Stimulated activated effector memory CD8-positive, alpha-beta T cell treated with anti-CD3 and anti-CD28 coated beads, Interleukin-12 subunit alpha, Interleukin-12 subunit beta, amount 100 ng/mL, for 72 hours (primary cell): Measurements from ENCODE around the gene NUP107.
"Not testable (repeated sequence)": the region's sequence is repeated elsewhere in the genome, so short reads cannot be mapped to it uniquely, and the experiment has no call there.

ENCODE experiments used
- ATAC-seq: fragments of 150-1000 bp; cut with Tn5 transposase; 2 replicates; pipeline ENCODE4 v1.10.0; 2021
- DNase-seq, 2 donors: peaks; one replicate each; pipeline ENCODE4 v3.0.0; 2021 to 2022; ENCODE audit warnings: low spot score in 2 of 2
- H3K27ac Mint-ChIP-seq: one replicate; pipeline ENCODE4 v1.8.0; 2022; ENCODE audit warnings: mild to moderate bottlenecking, mixed read lengths
- H3K36me3 Mint-ChIP-seq: one replicate; pipeline ENCODE4 v1.8.0; 2022; ENCODE audit warnings: mild to moderate bottlenecking, mixed read lengths
- H3K4me1 Mint-ChIP-seq: one replicate; pipeline ENCODE4 v1.8.0; 2022; ENCODE audit warnings: mixed read lengths
- H3K4me3 Mint-ChIP-seq: one replicate; pipeline ENCODE4 v1.8.0; 2022; ENCODE audit warnings: mild to moderate bottlenecking, mixed read lengths
- H3K9me3 Mint-ChIP-seq: one replicate; pipeline ENCODE4 v1.8.0; 2022; ENCODE audit warnings: mixed read lengths

Gene NUP107

DNA sequence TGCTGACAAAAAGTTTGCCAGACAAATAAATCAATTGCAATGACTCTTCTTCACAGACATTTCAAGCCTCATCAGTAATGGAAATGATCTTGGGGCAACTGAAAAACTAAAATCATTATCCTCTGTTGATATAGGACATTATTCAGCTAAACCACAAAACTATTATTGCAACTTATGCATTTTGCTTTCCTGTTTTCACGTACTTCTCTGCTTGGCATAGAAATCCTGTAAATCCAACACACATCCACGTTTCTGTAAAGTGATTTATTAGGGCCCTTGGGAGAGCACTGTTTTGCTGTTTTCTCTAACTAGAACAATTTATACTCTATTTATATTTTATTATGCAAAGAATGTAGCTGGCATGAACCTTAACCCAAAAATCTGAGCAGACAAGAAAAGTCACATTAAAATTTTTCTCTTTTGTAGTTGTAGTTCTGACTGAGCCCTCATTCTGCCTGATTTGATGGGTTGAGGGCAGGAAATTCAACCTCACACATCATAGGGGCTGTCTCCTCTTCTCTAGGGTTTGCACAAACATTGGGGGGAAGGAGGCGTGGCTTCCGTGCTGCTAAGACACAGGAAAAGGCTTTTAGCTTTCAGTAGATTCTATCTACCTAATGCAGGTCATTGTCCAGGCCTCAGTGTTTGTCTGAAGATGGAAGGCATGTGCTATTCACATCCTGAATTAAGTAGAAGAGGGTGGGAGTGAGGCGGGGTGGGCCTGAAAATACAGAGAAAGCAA is 11.5 kb upstream of the NUP107 start:
- Mint-ChIP-seq H3K9me3 (no peaks in the 10 kb centered on the region), H3K4me1 (peaks cover 34% of the 10 kb centered on the region), H3K36me3 (peaks cover 8% of the 10 kb centered on the region), H3K27ac (peak overlapping the region; percentile 86), H3K4me3 (peak overlapping the region; percentile 30)
- DNase-seq, result peak; percentile 18 to 80
- ATAC-seq, result peak; percentile 89

DNA sequence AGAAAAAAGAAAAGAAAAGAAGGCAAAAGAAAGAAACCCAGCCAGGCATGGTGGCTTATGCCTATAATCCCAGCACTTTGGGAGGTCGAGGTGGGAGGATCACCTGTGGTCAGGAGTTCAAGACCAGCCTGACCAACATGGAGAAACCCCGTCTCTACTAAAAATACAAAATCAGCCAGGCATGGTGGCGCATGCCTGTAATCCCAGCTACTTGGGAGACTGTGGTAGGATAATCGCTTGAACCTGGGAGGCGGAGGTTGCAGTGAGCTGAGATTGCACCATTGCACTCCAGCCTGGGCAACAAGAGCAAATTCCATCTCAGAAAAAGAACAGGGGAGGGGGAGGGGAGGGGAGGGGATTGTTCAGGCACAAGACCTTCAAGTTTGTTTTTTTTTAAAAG is 9.9 kb upstream of the NUP107 start:
- DNase-seq, H3K4me3 Mint-ChIP-seq, ATAC-seq, H3K9me3 Mint-ChIP-seq, H3K36me3 Mint-ChIP-seq: not testable (repeated sequence)
- H3K4me1 Mint-ChIP-seq, result peaks cover 28% of the 10 kb centered on the region
- H3K27ac Mint-ChIP-seq, result peak overlapping the region; percentile 41

- no peaks in the 10 kb centered on the region for H3K9me3 Mint-ChIP-seq
- DNase-seq, result no peak
- H3K36me3 Mint-ChIP-seq, result peaks cover 34% of the 10 kb centered on the region
- peak overlapping the region; percentile 92 for H3K4me3 Mint-ChIP-seq
- ATAC-seq, result peak; percentile 5
- peaks cover 37% of the 10 kb centered on the region for H3K4me1 Mint-ChIP-seq
- peak overlapping the region; percentile 97 for H3K27ac Mint-ChIP-seq
Observed at GRCh38 chr12:68686262-68686594, 550 bp upstream of the NUP107 start.

- peaks cover 100% of the 10 kb centered on the region for H3K36me3 Mint-ChIP-seq
- no peak overlapping the region for H3K4me3 Mint-ChIP-seq
- no peak for ATAC-seq
- no peaks in the 10 kb centered on the region for H3K9me3 Mint-ChIP-seq
- no peaks in the 10 kb centered on the region for H3K4me1 Mint-ChIP-seq
- DNase-seq, result no peak
- H3K27ac Mint-ChIP-seq, result peak overlapping the region; percentile 21
Observed at GRCh38 chr12:68695454-68695853, 8.7 kb downstream of the NUP107 start.

DNA sequence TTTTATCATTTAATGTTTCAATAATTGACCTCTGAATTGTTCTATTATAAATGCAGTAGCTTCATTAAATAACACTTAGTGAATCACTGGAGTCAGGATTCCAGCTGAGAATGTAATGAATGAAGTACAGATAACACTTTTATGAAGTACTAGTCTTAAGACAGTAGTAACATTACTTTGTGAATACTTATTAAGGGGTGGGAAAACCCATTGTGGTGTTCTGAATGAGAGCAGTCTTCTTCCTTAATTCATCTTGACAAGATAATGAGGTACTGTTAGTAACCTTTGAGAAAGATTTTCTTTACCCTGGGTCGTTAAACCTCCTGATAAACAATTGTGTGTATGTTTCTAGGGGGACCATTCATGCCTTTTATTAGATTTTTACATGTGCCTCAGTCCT is 12.7 kb downstream of the NUP107 start:
- no peaks in the 10 kb centered on the region for H3K9me3 Mint-ChIP-seq
- H3K27ac Mint-ChIP-seq, result no peak overlapping the region
- ATAC-seq (no peak), DNase-seq (no peak)
- H3K36me3 Mint-ChIP-seq, result peaks cover 100% of the 10 kb centered on the region
- no peak overlapping the region for H3K4me3 Mint-ChIP-seq
- no peaks in the 10 kb centered on the region for H3K4me1 Mint-ChIP-seq

- ATAC-seq (no peak), DNase-seq (no peak)
- no peak overlapping the region for H3K4me3 Mint-ChIP-seq
- H3K27ac Mint-ChIP-seq, result no peak overlapping the region
- H3K9me3 Mint-ChIP-seq, result no peaks in the 10 kb centered on the region
- peaks cover 98% of the 10 kb centered on the region for H3K36me3 Mint-ChIP-seq
- no peaks in the 10 kb centered on the region for H3K4me1 Mint-ChIP-seq
Observed at GRCh38 chr12:68727776-68728175, 41.0 kb downstream of the NUP107 start.

GRCh38 chr12:68733661-68734071 is 46.9 kb downstream of the NUP107 start:
- H3K27ac Mint-ChIP-seq, result no peak overlapping the region
- H3K4me3 Mint-ChIP-seq, result no peak overlapping the region
- ATAC-seq, result no peak
- no peak for DNase-seq
- H3K4me1 Mint-ChIP-seq, result no peaks in the 10 kb centered on the region
- no peaks in the 10 kb centered on the region for H3K9me3 Mint-ChIP-seq
- H3K36me3 Mint-ChIP-seq, result peaks cover 100% of the 10 kb centered on the region

DNA sequence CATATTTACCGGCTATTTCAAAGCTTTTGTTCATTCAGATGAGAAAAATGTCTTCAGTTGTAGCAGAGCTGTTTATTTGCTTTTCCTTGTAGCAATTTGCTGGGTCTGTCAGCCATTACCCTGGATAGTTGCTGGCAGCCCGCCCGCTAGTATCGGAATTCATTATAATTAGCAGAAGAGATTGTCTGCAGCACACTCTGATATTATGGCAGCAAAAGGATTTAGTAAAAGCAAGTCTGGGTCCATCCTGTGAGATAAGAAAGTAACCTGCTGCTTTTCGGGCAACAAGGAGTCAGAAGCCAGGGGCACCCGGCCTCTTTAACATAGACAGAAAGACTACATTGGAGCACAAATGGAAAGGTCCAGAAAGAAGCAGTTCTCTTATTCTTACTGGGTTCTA is 53.1 kb downstream of the NUP107 start:
- no peak overlapping the region for H3K27ac Mint-ChIP-seq
- no peaks in the 10 kb centered on the region for H3K4me1 Mint-ChIP-seq
- peaks cover 76% of the 10 kb centered on the region for H3K36me3 Mint-ChIP-seq
- no peak for ATAC-seq
- H3K9me3 Mint-ChIP-seq, result no peaks in the 10 kb centered on the region
- DNase-seq, result no peak
- no peak overlapping the region for H3K4me3 Mint-ChIP-seq

DNA sequence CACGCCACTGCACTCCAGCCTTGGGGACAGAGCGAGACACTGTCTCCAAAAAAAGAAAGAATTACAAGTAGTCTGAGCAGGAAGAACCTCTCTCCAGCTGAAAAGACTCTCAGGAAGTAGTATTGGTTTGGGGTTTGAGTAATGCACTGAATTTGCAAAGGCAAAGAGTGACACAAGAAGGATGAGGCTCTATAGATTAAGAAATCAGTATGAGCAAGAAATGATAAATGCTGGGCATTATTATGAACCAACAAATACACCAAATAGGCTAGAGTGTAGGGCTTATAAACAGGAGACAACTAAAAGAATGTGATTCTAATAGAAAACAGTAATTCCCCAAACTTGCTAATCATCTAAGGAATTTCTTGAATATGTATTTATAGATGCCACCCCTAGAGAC is 56.6 kb downstream of the NUP107 start:
- Mint-ChIP-seq H3K9me3 (no peaks in the 10 kb centered on the region), H3K4me1 (peaks cover 14% of the 10 kb centered on the region), H3K27ac (no peak overlapping the region), H3K36me3 (peaks cover 56% of the 10 kb centered on the region), H3K4me3 (no peak overlapping the region)
- no peak for DNase-seq
- no peak for ATAC-seq

DNA sequence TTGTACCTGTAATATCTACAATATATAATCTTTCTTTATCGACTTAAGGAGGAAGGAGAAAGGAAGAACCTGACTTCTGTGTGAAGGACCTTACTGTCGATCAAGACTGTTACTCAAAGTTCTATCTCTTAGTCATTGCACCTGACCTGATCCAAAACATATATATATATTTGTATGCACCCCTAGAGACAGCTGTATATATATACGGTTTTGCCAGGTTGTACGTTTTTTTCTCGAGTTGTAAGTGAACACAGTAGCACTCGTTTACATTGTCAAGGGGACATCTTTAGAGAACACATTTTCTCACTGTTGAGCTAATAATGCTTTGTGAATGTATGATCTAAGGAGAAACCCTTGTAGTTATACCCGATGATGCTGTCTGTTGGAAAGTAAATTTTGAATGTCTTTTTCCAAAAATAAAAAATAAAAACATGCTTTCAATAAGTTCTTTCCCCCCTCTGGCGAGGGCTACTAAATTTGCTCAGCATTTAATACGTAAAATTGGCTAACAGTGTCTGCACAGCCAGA is 58.7 kb downstream of the NUP107 start:
- no peak for DNase-seq
- no peak for ATAC-seq
- Mint-ChIP-seq H3K27ac (peak overlapping the region; percentile 90), H3K4me1 (peaks cover 26% of the 10 kb centered on the region), H3K4me3 (peak overlapping the region; percentile 85), H3K9me3 (no peaks in the 10 kb centered on the region), H3K36me3 (peaks cover 37% of the 10 kb centered on the region)

GRCh38 chr12:68745904-68746571 is 59.3 kb downstream of the NUP107 start, which contains the start of gene SLC35E3:
TSS of gene SLC35E3 (plus strand) at chr12:68746176. CDS start at chr12:68746378, 202 bp downstream.
- peaks cover 36% of the 10 kb centered on the region for H3K36me3 Mint-ChIP-seq
- peak within 1 kb of the TSS; percentile 90 for H3K27ac Mint-ChIP-seq
- DNase-seq, result peak; percentile 82 to 95
- no peaks in the 10 kb centered on the region for H3K9me3 Mint-ChIP-seq
- peaks cover 26% of the 10 kb centered on the region for H3K4me1 Mint-ChIP-seq
- ATAC-seq, result peak; percentile 99
- peak within 1 kb of the TSS; percentile 85 for H3K4me3 Mint-ChIP-seq

GRCh38 chr12:68746572-68747180 is 59.9 kb downstream of the NUP107 start:
- ATAC-seq (peak; percentile 57), DNase-seq (peak; percentile 6 to 72)
- no peaks in the 10 kb centered on the region for H3K9me3 Mint-ChIP-seq
- peaks cover 30% of the 10 kb centered on the region for H3K36me3 Mint-ChIP-seq
- peak overlapping the region; percentile 85 for H3K4me3 Mint-ChIP-seq
- H3K4me1 Mint-ChIP-seq, result peaks cover 26% of the 10 kb centered on the region
- peak overlapping the region; percentile 90 for H3K27ac Mint-ChIP-seq

DNA sequence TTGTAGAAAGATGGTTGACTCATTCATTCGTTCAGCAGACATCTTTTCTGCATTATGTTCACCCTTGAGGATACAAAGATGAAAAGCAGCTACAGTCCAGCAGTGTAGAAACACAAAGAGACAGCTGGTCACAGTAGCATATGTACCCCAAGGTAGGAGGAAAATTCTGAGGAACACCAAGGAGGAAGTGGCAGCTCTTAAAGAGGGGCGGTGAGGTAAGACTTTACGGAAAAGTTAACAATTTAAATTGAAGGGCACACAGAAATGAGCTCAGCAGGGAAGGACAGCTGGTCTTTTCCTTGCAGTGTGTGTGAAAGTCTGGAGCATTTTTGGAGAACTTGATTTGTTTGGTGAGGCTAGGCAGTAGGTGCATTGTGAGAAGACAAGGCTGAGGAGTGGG is 62.7 kb downstream of the NUP107 start:
- DNase-seq, result no peak
- Mint-ChIP-seq H3K4me3 (no peak overlapping the region), H3K36me3 (peaks cover 41% of the 10 kb centered on the region), H3K9me3 (no peaks in the 10 kb centered on the region), H3K27ac (no peak overlapping the region), H3K4me1 (peaks cover 26% of the 10 kb centered on the region)
- no peak for ATAC-seq

DNA sequence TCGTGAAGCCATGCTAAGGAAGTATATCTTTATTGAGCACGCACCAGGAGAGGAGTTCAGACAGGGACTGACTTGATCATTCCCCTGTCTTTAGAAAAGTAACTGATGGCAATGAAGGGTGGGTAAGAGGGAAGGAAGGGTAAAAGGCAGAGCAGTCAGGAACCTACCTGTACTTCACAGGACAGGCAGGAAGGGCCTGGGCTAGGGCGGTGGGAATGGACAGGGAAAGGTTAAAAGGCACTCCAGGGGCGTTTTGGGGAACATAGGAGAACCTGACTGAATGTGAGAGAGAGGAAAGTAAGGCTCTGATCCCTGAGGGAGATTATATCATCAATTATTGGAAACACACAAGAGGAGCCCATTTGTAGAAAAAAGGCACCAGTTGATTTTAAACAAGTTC is 63.1 kb downstream of the NUP107 start:
- Mint-ChIP-seq H3K9me3 (no peaks in the 10 kb centered on the region), H3K27ac (no peak overlapping the region), H3K4me3 (no peak overlapping the region), H3K36me3 (peaks cover 41% of the 10 kb centered on the region), H3K4me1 (peaks cover 26% of the 10 kb centered on the region)
- DNase-seq (no peak), ATAC-seq (no peak)

DNA sequence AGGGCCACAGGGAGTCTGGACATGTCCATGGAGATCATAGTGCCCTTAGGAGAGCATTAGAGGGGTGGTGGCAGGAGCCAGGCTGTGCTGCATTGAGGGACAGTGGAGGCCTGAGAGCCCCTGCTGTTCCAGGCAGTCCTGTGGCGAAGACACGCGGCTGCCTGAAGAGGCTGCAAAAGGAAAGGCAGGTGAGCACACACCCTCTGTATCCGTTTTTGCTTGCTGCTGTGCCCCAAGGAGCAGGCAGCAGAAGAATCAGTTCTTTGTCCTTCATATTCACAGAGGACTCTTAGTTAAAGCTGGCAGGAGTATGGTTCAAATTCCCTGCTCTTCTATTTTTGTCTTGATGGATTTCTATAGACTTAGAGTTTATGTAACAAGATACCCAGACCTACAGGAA is 63.7 kb downstream of the NUP107 start:
- no peak for DNase-seq
- peaks cover 47% of the 10 kb centered on the region for H3K36me3 Mint-ChIP-seq
- H3K9me3 Mint-ChIP-seq, result no peaks in the 10 kb centered on the region

More for the DNA sequence above, 63.7 kb downstream of the NUP107 start:
- Mint-ChIP-seq H3K27ac (no peak overlapping the region), H3K4me1 (peaks cover 26% of the 10 kb centered on the region), H3K4me3 (no peak overlapping the region)
- no peak for ATAC-seq
